Measurements from ENCODE around the gene FGF18.
"Not testable (repeated sequence)": the region's sequence is repeated elsewhere in the genome, so short reads cannot be mapped to it uniquely, and the experiment has no call there.

Gene FGF18

GRCh38 chr5:171401167-171401947 lies 18.1 kb upstream of the FGF18 start:
- no peak for DNase-seq

GRCh38 chr5:171402751-171403150 lies 16.7 kb upstream of the FGF18 start:
- DNase-seq: not testable (repeated sequence)

- no peak for DNase-seq
Observed at GRCh38 chr5:171405615-171406014, 13.8 kb upstream of the FGF18 start.

GRCh38 chr5:171407234-171407633 lies 12.2 kb upstream of the FGF18 start:
- no peak for DNase-seq

GRCh38 chr5:171409164-171410136 lies 10.0 kb upstream of the FGF18 start:
- no peak for DNase-seq

GRCh38 chr5:171410181-171410580 lies 9.3 kb upstream of the FGF18 start:
- no peak for DNase-seq

GRCh38 chr5:171412186-171412585 lies 7.3 kb upstream of the FGF18 start:
- no peak for DNase-seq

GRCh38 chr5:171413153-171413910 lies 6.1 kb upstream of the FGF18 start:
- no peak for DNase-seq

GRCh38 chr5:171413993-171414392 lies 5.5 kb upstream of the FGF18 start:
- not testable (repeated sequence) for DNase-seq

GRCh38 chr5:171415115-171415730 lies 4.2 kb upstream of the FGF18 start:
- no peak for DNase-seq

GRCh38 chr5:171416160-171417049 lies 3.0 kb upstream of the FGF18 start:
- no peak for DNase-seq

GRCh38 chr5:171418316-171418981 lies 998 bp upstream of the FGF18 start:
- no peak for DNase-seq

- DNase-seq: no peak
Observed at GRCh38 chr5:171419688-171420430, 412 bp downstream of the FGF18 start.

GRCh38 chr5:171420431-171421241 lies 1.2 kb downstream of the FGF18 start:
- DNase-seq: no peak

GRCh38 chr5:171421331-171422262 lies 2.1 kb downstream of the FGF18 start:
- no peak for DNase-seq

- DNase-seq: no peak
Observed at GRCh38 chr5:171422495-171422894, 3.0 kb downstream of the FGF18 start.

- no peak for DNase-seq
Observed at GRCh38 chr5:171422902-171423663, 3.6 kb downstream of the FGF18 start.

Data from activated gamma-delta T cell (primary cell).